ENCODE results near the gene SHISA4. TPM values are rescaled to one million over a fixed set of nuclear protein-coding genes. Genes with fewer than 3 reads are reported as not detected.

Gene SHISA4
- total and polyA plus RNA-seq, 2 of the 8 experiments (the other 6 are each of a cell fraction or from before 2014, with no cell fraction given), result 7.8 to 28.9 TPM

DNA sequence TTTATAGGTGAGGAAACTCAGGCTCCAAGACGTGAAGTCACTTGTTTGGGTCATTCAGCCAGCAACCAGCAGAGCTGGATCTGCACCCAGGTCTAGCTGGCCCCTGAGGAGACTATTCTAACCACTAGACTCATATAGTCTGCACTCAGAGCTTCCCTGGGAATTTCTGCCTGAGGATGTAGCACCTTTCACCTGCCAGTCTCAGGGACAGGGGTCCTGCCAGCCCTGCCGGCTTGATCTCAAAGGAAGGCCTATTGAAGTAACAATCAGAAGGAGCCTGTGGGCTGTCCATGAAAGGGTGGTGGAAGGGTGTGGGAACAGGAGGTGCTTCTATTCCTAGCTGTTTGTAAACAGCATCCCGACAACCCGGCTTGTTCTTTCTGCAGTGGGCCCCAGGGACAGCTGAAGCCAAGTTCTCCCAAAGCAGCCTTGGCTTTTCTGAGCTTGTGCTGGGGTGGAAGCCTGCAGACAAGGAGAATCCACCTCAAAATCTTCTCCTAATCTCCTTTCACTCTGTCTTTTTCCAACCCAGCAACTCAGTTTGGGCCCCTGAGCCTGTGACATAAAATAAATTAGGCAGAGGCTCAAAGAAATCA lies 49.8 kb downstream of the SHISA4 start:
- no peak overlapping the region for H2AFZ ChIP-seq (ENCODE audit: low read length)
- TF ChIP-seq CHD2 (IDR thresholded peaks at IDR 0.05; ENCODE audit: low read length) (no peak), CBX5 (IDR thresholded peaks at IDR 0.05; ENCODE audit: low read depth, low read length) (no peak), POU5F1 (IDR thresholded peaks at IDR 0.05; ENCODE audit: low read depth, low read length) (no peak), CTCF (IDR thresholded peaks at IDR 0.05; ENCODE audit: control extremely low read depth in 1 of 3, insufficient read depth in 1 of 3, low read depth in 1 of 3, low read length in 3 of 3) (no peak), NANOG (IDR thresholded peaks at IDR 0.05; ENCODE audit: insufficient read depth, low read depth, low read length, poor library complexity, severe bottlenecking) (no peak), EP300 (IDR thresholded peaks at IDR 0.05; ENCODE audit: borderline replicate concordance in 1 of 2, low read depth in 2 of 2, low read length in 2 of 2) (no peak), KDM4A (IDR thresholded peaks at IDR 0.05; ENCODE audit: low read depth, low read length, severe bottlenecking) (no peak), CEBPB (IDR thresholded peaks at IDR 0.05; ENCODE audit: low read depth, low read length) (no peak), BCL11A (IDR thresholded peaks at IDR 0.05; ENCODE audit: low read depth in 2 of 2, low read length in 2 of 2) (no peak), POLR2A (IDR thresholded peaks at IDR 0.05; ENCODE audit: control extremely low read depth in 1 of 2, low read depth in 2 of 2, low read length in 2 of 2) (no peak), POLR2AphosphoS5 (IDR thresholded peaks at IDR 0.05; ENCODE audit: low read depth, low read length) (no peak)

More for the DNA sequence above, 49.8 kb downstream of the SHISA4 start:
- Histone ChIP-seq H4K91ac (replicated peaks; ENCODE audit: insufficient read length, low read length) (no peak overlapping the region), H3K14ac (ENCODE audit: insufficient read length) (no peak overlapping the region), H3K56ac (replicated peaks; ENCODE audit: insufficient read length, low read depth, low read length) (no peak overlapping the region), H3K4me1 (replicated peaks in 1 of 4; ENCODE audit: control insufficient read depth in 3 of 4, insufficient read depth in 4 of 4, low read length in 3 of 4) (peaks cover 4 to 7% (median 4%) of the 10 kb centered on the region in 4 experiments; a peak in 5 of 7 replicates), H2BK15ac (ENCODE audit: low read length) (no peak overlapping the region; the same call in 1 of the 2 replicates), H2AK5ac (ENCODE audit: low read depth, low read length) (no peak overlapping the region), H3K79me2 (ENCODE audit: control insufficient read depth in 1 of 2, insufficient read depth in 2 of 2, low read length in 2 of 2) (no peaks in the 10 kb centered on the region), H3K4me2 (ENCODE audit: insufficient read depth in 1 of 2, low read depth in 2 of 2, low read length in 2 of 2) (no peak overlapping the region), H3K23me2 (ENCODE audit: low read depth, low read length) (no peaks in the 10 kb centered on the region; the same call in 1 of the 2 replicates), H4K8ac (ENCODE audit: extremely low read depth, insufficient read depth, low read length) (no peak overlapping the region), H3K9me3 (ENCODE audit: insufficient read depth in 2 of 2, low read depth in 1 of 2, low read length in 1 of 2) (no peaks in the 10 kb centered on the region), H3K4ac (replicated peaks; ENCODE audit: insufficient read length, low read depth, low read length) (no peak overlapping the region), H3K23ac (ENCODE audit: insufficient read length) (no peak overlapping the region), H4K5ac (ENCODE audit: insufficient read length, low read depth, low read length) (no peak overlapping the region), H2BK20ac (ENCODE audit: low read length) (no peak overlapping the region), H3K36me3 (ENCODE audit: control insufficient read depth in 2 of 4, insufficient read depth in 4 of 4, low read length in 3 of 4) (no peaks in the 10 kb centered on the region), H2BK5ac (ENCODE audit: low read depth, low read length) (no peak overlapping the region), H2BK12ac (ENCODE audit: low read depth, low read length) (no peak overlapping the region), H3K9ac (replicated peaks in 1 of 4; ENCODE audit: extremely low read depth in 1 of 4, low read depth in 3 of 4, low read length in 3 of 4) (no peak overlapping the region), H3K27me3 (replicated peaks in 1 of 4; ENCODE audit: control insufficient read depth in 3 of 4, extremely low read depth in 1 of 4, insufficient read depth in 3 of 4, low read length in 3 of 4) (no peaks in the 10 kb centered on the region), H3K79me1 (ENCODE audit: low read depth, low read length) (no peaks in the 10 kb centered on the region), H3K4me3 (ENCODE audit: extremely low read depth in 1 of 4, insufficient read depth in 2 of 4, low read depth in 3 of 4, low read length in 4 of 4) (no peak overlapping the region), H3K18ac (ENCODE audit: extremely low read depth, low read length) (no peak overlapping the region), H2BK120ac (replicated peaks; ENCODE audit: low read depth, low read length) (no peak overlapping the region), H4K20me1 (replicated peaks in 1 of 2; ENCODE audit: control insufficient read depth in 1 of 2, insufficient read depth in 2 of 2, low read length in 2 of 2) (no peaks in the 10 kb centered on the region), H3K27ac (ENCODE audit: low read depth, low read length) (no peak overlapping the region)
- ChIA-PET POLR2A (ENCODE audit: partially characterized antibody) (interaction anchor here (0.9 to 1.3 kb wide), 3 partner anchors 11 to 43 kb away, joined by 3 read pairs; no protein-coding TSS in a partner anchor), CTCF (ENCODE audit: partially characterized antibody) (interaction anchor here (0.9 to 2.1 kb wide), 7 partner anchors 7 to 212 kb away, joined by 3 to 10 read pairs (median 5); partner anchors contain the start of gene LMOD1)
- 77% methylated on average over 4 of the region's 4 CpGs; no CpG with 5 or more reads in 1 of the 2 experiments for WGBS, 2 experiments (ENCODE audit: extremely low coverage in 1 of 2, insufficient coverage in 1 of 2, insufficient read length in 1 of 2, insufficient replicate concordance in 2 of 2, low coverage in 1 of 2, low lambda C conversion rate in 2 of 2, missing lambda C conversion rate in 1 of 2)
- no peak for DNase-seq (ENCODE audit: low read depth in 1 of 2, low spot score in 2 of 2)
- no peak for FAIRE-seq

Measured in H1 (cell line).